ENCODE measurements around the gene CD274. TPM values are rescaled to one million over a fixed set of nuclear protein-coding genes. Genes with fewer than 3 reads are reported as not detected.

Gene CD274
- total RNA-seq, 1 experiment from 2014 or later, result not detected

DNA sequence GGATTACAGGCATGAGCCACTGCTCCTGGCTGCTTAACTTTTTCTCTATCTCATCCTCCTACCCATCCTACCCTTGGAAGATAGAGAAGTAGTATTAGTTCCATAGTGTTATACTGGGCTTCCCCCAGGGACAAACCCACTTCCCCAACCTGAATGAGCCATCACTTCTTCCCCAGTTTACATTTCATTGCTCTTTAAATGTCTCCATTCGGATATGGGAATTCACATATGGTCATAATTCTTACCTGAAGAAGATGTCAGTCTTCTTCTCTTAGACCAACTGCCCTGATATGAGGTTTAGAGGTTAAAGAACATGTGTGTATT, 1.9 kb downstream of the CD274 start:
- Histone ChIP-seq H3K79me1 (ENCODE audit: insufficient read depth, low read depth, low read length, poor library complexity, severe bottlenecking) (no peaks in the 10 kb centered on the region), H3K23me2 (ENCODE audit: insufficient read length, low read depth, low read length, poor library complexity, severe bottlenecking) (peaks cover 5% of the 10 kb centered on the region), H4K5ac (ENCODE audit: insufficient read length, low read depth, low read length) (no peak overlapping the region), H3K79me2 (ENCODE audit: insufficient read depth, low read length) (no peaks in the 10 kb centered on the region), H2BK5ac (ENCODE audit: insufficient read length, low read length) (no peak overlapping the region), H3K56ac (ENCODE audit: insufficient read length, low read depth, low read length) (no peak overlapping the region), H4K20me1 (ENCODE audit: control insufficient read depth, insufficient read depth, insufficient read length) (no peaks in the 10 kb centered on the region), H3K27me3 (ENCODE audit: insufficient read depth, low read length) (no peaks in the 10 kb centered on the region), H3T11ph (ENCODE audit: low read length) (no peak overlapping the region), H3K27ac (ENCODE audit: insufficient read length, low read depth, low read length) (no peak overlapping the region), H2BK20ac (ENCODE audit: low read depth, low read length, poor library complexity, severe bottlenecking) (no peak overlapping the region), H3K14ac (ENCODE audit: insufficient read depth, low read length) (no peak overlapping the region), H4K91ac (ENCODE audit: insufficient read length, low read depth, low read length) (no peak overlapping the region), H3K4me2 (ENCODE audit: insufficient read depth, insufficient read length, low read length) (no peak overlapping the region), H3K4me1 (ENCODE audit: insufficient read depth, low read length) (no peaks in the 10 kb centered on the region; the same call in 1 of the 2 replicates), H3K9me3 (ENCODE audit: control insufficient read depth, low read depth, low read length) (no peaks in the 10 kb centered on the region), H2AFZ (ENCODE audit: low read length) (no peak overlapping the region), H3K9ac (ENCODE audit: extremely low read depth, insufficient read length, low read length) (no peak overlapping the region), H2BK120ac (ENCODE audit: low read depth, low read length, poor library complexity, severe bottlenecking) (no peak overlapping the region), H3K18ac (ENCODE audit: insufficient read length, low read depth, low read length) (no peak overlapping the region), H2BK12ac (ENCODE audit: insufficient read length, low read depth, low read length) (no peak overlapping the region), H4K8ac (replicated peaks; ENCODE audit: insufficient read length, low read depth, low read length) (no peak overlapping the region), H2BK15ac (ENCODE audit: low read depth, low read length) (no peak overlapping the region), H3K4ac (ENCODE audit: low read depth, low read length) (no peak overlapping the region), H3K23ac (ENCODE audit: insufficient read length, low read depth, low read length) (no peak overlapping the region), H2AK5ac (ENCODE audit: insufficient read length, low read length) (no peak overlapping the region)
- no CpG with 5 or more reads among the region's 1 CpG for WGBS (ENCODE audit: extremely low coverage, insufficient read length, low lambda C conversion rate)
- peaks cover 19% of the 10 kb centered on the region for H3K27me3 Mint-ChIP-seq (ENCODE audit: low read depth)
- no peak overlapping the region for H3K27ac Mint-ChIP-seq
- peaks cover 2 to 5% of the 10 kb centered on the region in 2 experiments; a peak in 3 of 4 replicates for H3K4me1 Mint-ChIP-seq
- no peak overlapping the region for H3K4me3 Mint-ChIP-seq
- DNase-seq, result no peak
- no peaks in the 10 kb centered on the region for H3K36me3 Mint-ChIP-seq (ENCODE audit: insufficient read depth in 1 of 3, low read depth in 3 of 3)
- H3K9me3 Mint-ChIP-seq, result no peaks in the 10 kb centered on the region
- TF ChIP-seq, protein P1, sequence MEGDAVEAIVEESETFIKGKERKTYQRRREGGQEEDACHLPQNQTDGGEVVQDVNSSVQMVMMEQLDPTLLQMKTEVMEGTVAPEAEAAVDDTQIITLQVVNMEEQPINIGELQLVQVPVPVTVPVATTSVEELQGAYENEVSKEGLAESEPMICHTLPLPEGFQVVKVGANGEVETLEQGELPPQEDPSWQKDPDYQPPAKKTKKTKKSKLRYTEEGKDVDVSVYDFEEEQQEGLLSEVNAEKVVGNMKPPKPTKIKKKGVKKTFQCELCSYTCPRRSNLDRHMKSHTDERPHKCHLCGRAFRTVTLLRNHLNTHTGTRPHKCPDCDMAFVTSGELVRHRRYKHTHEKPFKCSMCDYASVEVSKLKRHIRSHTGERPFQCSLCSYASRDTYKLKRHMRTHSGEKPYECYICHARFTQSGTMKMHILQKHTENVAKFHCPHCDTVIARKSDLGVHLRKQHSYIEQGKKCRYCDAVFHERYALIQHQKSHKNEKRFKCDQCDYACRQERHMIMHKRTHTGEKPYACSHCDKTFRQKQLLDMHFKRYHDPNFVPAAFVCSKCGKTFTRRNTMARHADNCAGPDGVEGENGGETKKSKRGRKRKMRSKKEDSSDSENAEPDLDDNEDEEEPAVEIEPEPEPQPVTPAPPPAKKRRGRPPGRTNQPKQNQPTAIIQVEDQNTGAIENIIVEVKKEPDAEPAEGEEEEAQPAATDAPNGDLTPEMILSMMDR (conservative IDR thresholded peaks at IDR 0.05), result no peak

All from H9 (cell line).